ENCODE measurements around the gene KCNE3. TPM values are rescaled to one million over a fixed set of nuclear protein-coding genes. Genes with fewer than 3 reads are reported as not detected.

KCNE3 gene
- total and polyA plus RNA-seq, 2 of the 13 experiments (the other 11 are each of a cell fraction or from before 2014, with no cell fraction given): 0.33 to 2.2 TPM

DNA sequence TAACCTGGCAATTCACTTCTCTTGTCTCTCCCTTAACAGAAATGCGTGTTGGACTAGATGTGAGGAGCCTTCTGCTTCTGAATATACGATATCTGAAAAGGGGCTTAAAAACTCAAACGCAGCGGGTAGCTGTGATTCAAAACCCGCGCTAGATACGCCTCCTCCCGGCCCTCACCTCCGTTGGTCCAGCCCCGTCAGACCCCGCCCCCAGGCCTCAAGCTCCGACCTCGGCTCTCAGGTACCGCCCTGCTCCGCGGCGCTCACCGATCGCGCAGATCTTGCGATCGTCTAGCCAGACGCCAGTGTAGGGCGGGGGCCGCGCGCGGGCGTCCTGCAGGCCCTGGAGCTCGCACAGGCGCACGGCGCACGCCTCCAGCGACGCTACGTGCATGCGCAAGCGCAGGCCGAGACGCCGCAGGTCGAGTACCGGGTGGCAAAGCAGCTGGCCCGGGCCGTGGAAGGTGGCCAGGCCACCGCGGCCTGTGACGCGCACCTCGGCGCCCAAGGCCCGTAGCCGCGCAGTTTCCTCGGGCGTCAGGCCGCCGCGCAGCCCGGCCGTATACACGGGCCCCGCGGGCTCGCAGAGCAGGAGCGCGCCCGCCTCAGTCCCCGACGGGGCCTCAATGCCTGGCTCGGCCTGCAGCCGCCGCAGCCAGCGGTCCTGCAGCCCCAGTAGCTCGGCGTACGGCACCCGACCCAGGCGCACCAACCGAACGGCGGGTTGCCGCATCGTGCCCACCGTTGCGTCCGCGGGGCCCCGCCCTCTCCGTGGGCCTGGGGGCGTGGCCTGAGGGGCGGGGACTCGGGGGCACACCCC, 25.8 kb upstream of the KCNE3 start, which contains the start of gene LIPT2 (continued):
- no peak for TF ChIP-seq LBX2 (CRISPR knock-in tag; IDR thresholded peaks at IDR 0.05; ENCODE audit: borderline replicate concordance)
- TF ChIP-seq CAMTA2 (CRISPR knock-in tag; IDR thresholded peaks at IDR 0.05; ENCODE audit: borderline replicate concordance): peak; percentile 78
- TF ChIP-seq NFE2L1 (CRISPR knock-in tag; IDR thresholded peaks at IDR 0.05; ENCODE audit: borderline replicate concordance): no peak
- no peak for TF ChIP-seq ZNF7 (CRISPR knock-in tag; IDR thresholded peaks at IDR 0.05)
- no peak for TF ChIP-seq ZNF775 (CRISPR knock-in tag; IDR thresholded peaks at IDR 0.05; ENCODE audit: borderline replicate concordance)
- no peak for TF ChIP-seq DDIT3 (CRISPR knock-in tag; IDR thresholded peaks at IDR 0.05)
- TF ChIP-seq ZSCAN20 (CRISPR knock-in tag; IDR thresholded peaks at IDR 0.05; ENCODE audit: borderline replicate concordance): 0 out of 2 replicates have a peak, but pooled peaks have one; percentile 48
- no peak; the same call in 1 of the 2 replicates for TF ChIP-seq ATF6 (CRISPR knock-in tag; conservative IDR thresholded peaks at IDR 0.05)
- TF ChIP-seq, protein P1, sequence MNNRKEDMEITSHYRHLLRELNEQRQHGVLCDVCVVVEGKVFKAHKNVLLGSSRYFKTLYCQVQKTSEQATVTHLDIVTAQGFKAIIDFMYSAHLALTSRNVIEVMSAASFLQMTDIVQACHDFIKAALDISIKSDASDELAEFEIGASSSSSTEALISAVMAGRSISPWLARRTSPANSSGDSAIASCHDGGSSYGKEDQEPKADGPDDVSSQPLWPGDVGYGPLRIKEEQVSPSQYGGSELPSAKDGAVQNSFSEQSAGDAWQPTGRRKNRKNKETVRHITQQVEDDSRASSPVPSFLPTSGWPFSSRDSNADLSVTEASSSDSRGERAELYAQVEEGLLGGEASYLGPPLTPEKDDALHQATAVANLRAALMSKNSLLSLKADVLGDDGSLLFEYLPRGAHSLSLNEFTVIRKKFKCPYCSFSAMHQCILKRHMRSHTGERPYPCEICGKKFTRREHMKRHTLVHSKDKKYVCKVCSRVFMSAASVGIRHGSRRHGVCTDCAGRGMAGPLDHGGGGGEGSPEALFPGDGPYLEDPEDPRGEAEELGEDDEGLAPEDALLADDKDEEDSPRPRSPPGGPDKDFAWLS (CRISPR knock-in tag; IDR thresholded peaks at IDR 0.05; ENCODE audit: borderline replicate concordance): no peak
- TF ChIP-seq, protein P2, sequence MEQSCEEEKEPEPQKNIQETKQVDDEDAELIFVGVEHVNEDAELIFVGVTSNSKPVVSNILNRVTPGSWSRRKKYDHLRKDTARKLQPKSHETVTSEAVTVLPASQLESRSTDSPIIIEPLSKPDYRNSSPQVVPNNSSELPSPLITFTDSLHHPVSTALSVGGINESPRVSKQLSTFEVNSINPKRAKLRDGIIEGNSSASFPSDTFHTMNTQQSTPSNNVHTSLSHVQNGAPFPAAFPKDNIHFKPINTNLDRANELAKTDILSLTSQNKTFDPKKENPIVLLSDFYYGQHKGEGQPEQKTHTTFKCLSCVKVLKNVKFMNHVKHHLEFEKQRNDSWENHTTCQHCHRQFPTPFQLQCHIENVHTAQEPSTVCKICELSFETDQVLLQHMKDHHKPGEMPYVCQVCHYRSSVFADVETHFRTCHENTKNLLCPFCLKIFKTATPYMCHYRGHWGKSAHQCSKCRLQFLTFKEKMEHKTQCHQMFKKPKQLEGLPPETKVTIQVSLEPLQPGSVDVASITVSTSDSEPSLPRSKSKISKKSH (CRISPR knock-in tag; IDR thresholded peaks at IDR 0.05; ENCODE audit: borderline replicate concordance): peak; percentile 92; the same call in 1 of the 2 replicates
- TF ChIP-seq ZFX (CRISPR knock-in tag; IDR thresholded peaks at IDR 0.05; ENCODE audit: low read depth): peak; percentile 99
- TF ChIP-seq JARID2 (CRISPR knock-in tag; IDR thresholded peaks at IDR 0.05; ENCODE audit: insufficient replicate concordance): no peak
- TF ChIP-seq ZBTB10 (CRISPR knock-in tag; IDR thresholded peaks at IDR 0.05; ENCODE audit: borderline replicate concordance): no peak
- TF ChIP-seq DPF2 (CRISPR knock-in tag; IDR thresholded peaks at IDR 0.05; ENCODE audit: borderline replicate concordance, low read depth): no peak
- no peak for TF ChIP-seq PTBP1 (IDR thresholded peaks at IDR 0.05; ENCODE audit: low read depth, low read length, poor library complexity, severe bottlenecking)
- no peak for TF ChIP-seq GPBP1L1 (CRISPR knock-in tag; IDR thresholded peaks at IDR 0.05)

Measured in HepG2 (cell line).